Right lobe of liver (tissue), 6 donors: Measurements from ENCODE around the gene UPK2. TPM values are rescaled to one million over a fixed set of nuclear protein-coding genes. Genes with fewer than 3 reads are reported as not detected.
"Not testable (repeated sequence)": the region's sequence is repeated elsewhere in the genome, so short reads cannot be mapped to it uniquely, and the experiment has no call there.

ENCODE experiments used
- ATAC-seq, 4 donors: fragments of 200-7000 bp; cut with Tn5 transposase; one replicate each; pipeline ENCODE4 v1.9.1; 2020; ENCODE audit warnings: mild to moderate bottlenecking in 4 of 4, moderate library complexity in 4 of 4
- DNase-seq, 3 donors: peaks; one replicate each; pipeline ENCODE4 v3.0.0-alpha.2; 2020
- H3K27ac ChIP-seq, 3 donors: fragments of 200-600 bp; one replicate each; pipeline ENCODE4 v1.8.0; 2022
- H3K27me3 ChIP-seq, 2 donors: fragments of 200-600 bp; one replicate each; pipeline ENCODE4 v1.8.0; 2022
- H3K36me3 ChIP-seq, 4 donors: fragments of 200-600 bp; sonication (generic) in 1 of 4; one replicate each; pipeline versions ENCODE4 v1.5.1 to v1.8.0; 2017 to 2022; ENCODE audit warnings: control low read depth in 1 of 4
- H3K4me1 ChIP-seq, 4 donors: fragments of 200-600 bp; sonication (generic) in 1 of 4; one replicate each; pipeline versions ENCODE4 v1.5.1 to v1.8.0; 2017 to 2022; ENCODE audit warnings: control low read depth in 1 of 4
- H3K4me3 ChIP-seq, 3 donors: fragments of 200-600 bp; one replicate each; pipeline ENCODE4 v1.8.0; 2022
- H3K9me3 ChIP-seq, 4 donors: fragments of 200-600 bp; sonication (generic) in 1 of 4; one replicate each; pipeline versions ENCODE4 v1.5.1 to v1.8.0; 2017 to 2022; ENCODE audit warnings: control low read depth in 1 of 4
- CTCF ChIP-seq, 4 donors: fragments of 200-600 bp in 3 of 4; fragments of 450-650 bp in 1 of 4; IDR thresholded peaks; one replicate each; pipeline versions ENCODE4 v1.5.1 to v1.8.0; 2016 to 2022; ENCODE audit warnings: antibody characterized with exemption in 4 of 4, mild to moderate bottlenecking in 2 of 4
- POLR2A ChIP-seq: fragments of 450-650 bp; IDR thresholded peaks from one replicate; pipeline ENCODE4 v1.6.1; 2017; ENCODE audit warnings: antibody characterized with exemption, mild to moderate bottlenecking
- WGBS: methylation state at CpG from one replicate; pipeline ENCODE4 v1.1.6; 2018; ENCODE audit warnings: low coverage, low lambda C conversion rate; ENCODE audit not compliant: insufficient coverage; ENCODE audit errors: missing lambda C conversion rate; 5-methylcytosine and 5-hydroxymethylcytosine counted together
- intact Hi-C, 2 donors: fragments of 100-400 bp; cut with DNase I; formaldehyde crosslinking; loops; one replicate each; pipeline versions ENCODE4 v1.11.2 to v1.14.1; 2022
- total RNA-seq, 6 experiments: library from RNA; depleted of rRNA in 2 of 6; stranded (reverse); fragments of >200 nt in 2 of 6; fragmentation: NEBNext Ultra II Directional in 3 of 6; extraction: Animal tissue kit (Norgen Biotek cat#: 25700) in 3 of 6; gene quantifications; one replicate each; pipeline versions ENCODE4 v1.1.0 to v1.2.4, GENCODE V29; 2016 to 2023
- donor health status: DM: no; HTN: yes; CAD: no.
- donor health status: DM: no; HTN: no; CAD: no.
- donor health status: DM: no; HTN: no; CAD: no.
- donor health status: DM: no; HTN: yes; CAD: no.
- donor health status: DM: no; HTN: yes; CAD: no.

UPK2 gene
- total RNA-seq, 6 experiments from 2014 or later: not detected

- intact Hi-C loops: loop anchor here (5.0 to 10.0 kb wide), 3 partner anchors 50 to 263 kb away; no protein-coding TSS in a partner anchor
- TF ChIP-seq CTCF (IDR thresholded peaks at IDR 0.05): no peak
- no peak for TF ChIP-seq POLR2A
- no peaks in the 10 kb centered on the region for H3K27me3 ChIP-seq
- no peaks in the 10 kb centered on the region for H3K4me1 ChIP-seq
- no peaks in the 10 kb centered on the region for H3K9me3 ChIP-seq
- H3K36me3 ChIP-seq: no peaks in the 10 kb centered on the region
- no peak for ATAC-seq
- 59% methylated on average over 11 of the region's 11 CpGs for WGBS
- H3K4me3 ChIP-seq: no peak overlapping the region
- H3K27ac ChIP-seq: no peak overlapping the region
- DNase-seq: no peak
Observed at GRCh38 chr11:118957549-118957948, 1.5 kb downstream of the UPK2 start.

GRCh38 chr11:118957968-118958367 is 1.9 kb downstream of the UPK2 start:
- H3K9me3 ChIP-seq: no peaks in the 10 kb centered on the region
- H3K4me3 ChIP-seq: no peak overlapping the region
- no peaks in the 10 kb centered on the region for H3K36me3 ChIP-seq
- WGBS: no CpG with 5 or more reads among the region's 8 CpGs
- no peak for DNase-seq
- H3K4me1 ChIP-seq: no peaks in the 10 kb centered on the region
- no peak for ATAC-seq
- no peak overlapping the region for H3K27ac ChIP-seq
- TF ChIP-seq POLR2A (no peak), CTCF (IDR thresholded peaks at IDR 0.05) (no peak)
- no peaks in the 10 kb centered on the region for H3K27me3 ChIP-seq
- intact Hi-C loops: loop anchor here (5.0 to 10.0 kb wide), 3 partner anchors 51 to 263 kb away; no protein-coding TSS in a partner anchor

GRCh38 chr11:118958577-118958976 is 2.5 kb downstream of the UPK2 start:
- TF ChIP-seq POLR2A (no peak), CTCF (IDR thresholded peaks at IDR 0.05) (no peak)
- no peaks in the 10 kb centered on the region for H3K9me3 ChIP-seq
- DNase-seq (no peak), ATAC-seq (no peak)
- no peaks in the 10 kb centered on the region for H3K36me3 ChIP-seq
- intact Hi-C loops: loop anchor here (5.0 to 10.0 kb wide), 3 partner anchors 51 to 264 kb away; no protein-coding TSS in a partner anchor
- H3K4me3 ChIP-seq: no peak overlapping the region
- H3K4me1 ChIP-seq: no peaks in the 10 kb centered on the region
- 83% methylated on average over 1 of the region's 2 CpGs for WGBS
- H3K27me3 ChIP-seq: no peaks in the 10 kb centered on the region
- H3K27ac ChIP-seq: no peak overlapping the region

- Histone ChIP-seq H3K4me1 (no peaks in the 10 kb centered on the region), H3K27ac (no peak overlapping the region), H3K9me3 (no peaks in the 10 kb centered on the region), H3K27me3 (no peaks in the 10 kb centered on the region), H3K36me3 (no peaks in the 10 kb centered on the region), H3K4me3 (no peak overlapping the region)
- ATAC-seq (no peak), DNase-seq (no peak)
- no CpG with 5 or more reads among the region's 5 CpGs for WGBS
- TF ChIP-seq POLR2A: no peak
- TF ChIP-seq CTCF (IDR thresholded peaks at IDR 0.05): no peak
- intact Hi-C loops: no loop called here
Observed at GRCh38 chr11:118961189-118961588, 5.1 kb downstream of the UPK2 start.

GRCh38 chr11:118961591-118961990 is 5.5 kb downstream of the UPK2 start:
- ATAC-seq: no peak

GRCh38 chr11:118969508-118969907 is 13.4 kb downstream of the UPK2 start:
- DNase-seq, intact Hi-C loops, H3K27me3 ChIP-seq, ATAC-seq, H3K36me3 ChIP-seq, H3K4me3 ChIP-seq, H3K27ac ChIP-seq, H3K4me1 ChIP-seq, H3K9me3 ChIP-seq: not testable (repeated sequence)
- WGBS: 88% methylated on average over 2 of the region's 2 CpGs

More at GRCh38 chr11:118961591-118961990, 5.5 kb downstream of the UPK2 start:
- no peaks in the 10 kb centered on the region for H3K9me3 ChIP-seq
- no peak overlapping the region for H3K27ac ChIP-seq
- no peak overlapping the region for H3K4me3 ChIP-seq
- TF ChIP-seq POLR2A: no peak
- H3K27me3 ChIP-seq: no peaks in the 10 kb centered on the region
- 31% methylated on average over 3 of the region's 11 CpGs for WGBS
- H3K36me3 ChIP-seq: no peaks in the 10 kb centered on the region
- no peaks in the 10 kb centered on the region for H3K4me1 ChIP-seq
- intact Hi-C loops: no loop called here
- no peak for DNase-seq
